ENCODE measurements around the gene ZNF791. TPM values are rescaled to one million over a fixed set of nuclear protein-coding genes. Genes with fewer than 3 reads are reported as not detected.

The ZNF791 gene
- polyA plus RNA-seq, 1 donor from 2014 or later, result 10.2 TPM

DNA sequence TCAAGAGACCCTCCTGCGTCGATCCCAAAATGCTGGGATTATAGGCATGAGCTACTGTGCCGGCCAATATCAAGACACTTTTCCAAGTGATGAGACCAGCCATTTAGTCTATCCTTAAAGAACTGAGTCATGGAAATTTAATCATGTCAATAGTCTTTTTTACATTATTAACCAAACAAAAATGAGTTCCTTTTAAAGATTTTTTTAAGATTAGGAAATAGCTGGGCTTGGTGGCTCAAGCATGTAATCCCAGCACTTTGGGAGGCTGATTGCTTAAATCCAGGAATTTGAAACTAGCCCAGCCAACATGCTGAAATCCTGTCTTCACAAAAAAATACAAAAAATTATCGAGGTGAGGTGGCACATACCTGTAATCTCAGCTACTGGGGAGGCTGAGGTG, 42.8 kb upstream of the ZNF791 start:
- Histone ChIP-seq H3K36me3 (ENCODE audit: insufficient read depth, low read length) (no peaks in the 10 kb centered on the region), H3K27ac (ENCODE audit: low read length) (no peak overlapping the region), H3K9ac (ENCODE audit: low read length) (no peak overlapping the region), H3K9me2 (ENCODE audit: insufficient read depth, low read length) (no peaks in the 10 kb centered on the region), H2AFZ (ENCODE audit: low read depth, low read length) (no peak overlapping the region), H3K4me3 (ENCODE audit: low read length) (no peak overlapping the region), H4K20me1 (ENCODE audit: insufficient read depth) (no peaks in the 10 kb centered on the region), H3F3A (ENCODE audit: insufficient read depth, low read length, poor library complexity, severe bottlenecking) (no peaks in the 10 kb centered on the region), H3K79me2 (replicated peaks; ENCODE audit: insufficient read depth, low read length) (no peaks in the 10 kb centered on the region), H3K9me3 (ENCODE audit: low read length) (no peaks in the 10 kb centered on the region), H3K27me3 (ENCODE audit: insufficient read depth, low read depth, low read length) (no peaks in the 10 kb centered on the region), H3K4me2 (ENCODE audit: low read length) (no peak overlapping the region)
- TF ChIP-seq CTCF (IDR thresholded peaks at IDR 0.05; ENCODE audit: poor library complexity, severe bottlenecking) (no peak), EP300 (conservative IDR thresholded peaks at IDR 0.05; ENCODE audit: poor library complexity, severe bottlenecking) (no peak), MXI1 (conservative IDR thresholded peaks at IDR 0.05; ENCODE audit: poor library complexity, severe bottlenecking) (no peak), EZH2 (IDR thresholded peaks at IDR 0.05; ENCODE audit: borderline replicate concordance, insufficient read depth, low read length, poor library complexity, severe bottlenecking) (no peak), RAD21 (conservative IDR thresholded peaks at IDR 0.05) (no peak), SMC3 (conservative IDR thresholded peaks at IDR 0.05; ENCODE audit: poor library complexity) (no peak), POLR2AphosphoS5 (IDR thresholded peaks at IDR 0.05) (no peak)

GRCh38 chr19:12574036-12574435, 36.7 kb upstream of the ZNF791 start:
- H3K9ac ChIP-seq (ENCODE audit: low read length), result no peak overlapping the region
- no peaks in the 10 kb centered on the region for H3K9me2 ChIP-seq (ENCODE audit: insufficient read depth, low read length)
- no peaks in the 10 kb centered on the region for H3F3A ChIP-seq (ENCODE audit: insufficient read depth, low read length, poor library complexity, severe bottlenecking)
- TF ChIP-seq SMC3 (conservative IDR thresholded peaks at IDR 0.05; ENCODE audit: poor library complexity) (no peak), REST (IDR thresholded peaks at IDR 0.05; ENCODE audit: borderline replicate concordance) (no peak), RAD21 (conservative IDR thresholded peaks at IDR 0.05) (no peak), CTCF (IDR thresholded peaks at IDR 0.05; ENCODE audit: poor library complexity, severe bottlenecking) (no peak), EZH2 (IDR thresholded peaks at IDR 0.05; ENCODE audit: borderline replicate concordance, insufficient read depth, low read length, poor library complexity, severe bottlenecking) (no peak), POLR2AphosphoS5 (IDR thresholded peaks at IDR 0.05) (no peak), TAF1 (IDR thresholded peaks at IDR 0.05; ENCODE audit: low read depth) (no peak), EP300 (conservative IDR thresholded peaks at IDR 0.05; ENCODE audit: poor library complexity, severe bottlenecking) (no peak), MXI1 (conservative IDR thresholded peaks at IDR 0.05; ENCODE audit: poor library complexity, severe bottlenecking) (no peak)
- peaks cover 10% of the 10 kb centered on the region for H3K36me3 ChIP-seq (ENCODE audit: insufficient read depth, low read length)
- no peak overlapping the region for H3K4me3 ChIP-seq (ENCODE audit: low read length)
- H3K27ac ChIP-seq (ENCODE audit: low read length), result no peak overlapping the region
- H3K4me2 ChIP-seq (ENCODE audit: low read length), result no peak overlapping the region
- no peaks in the 10 kb centered on the region for H4K20me1 ChIP-seq (ENCODE audit: insufficient read depth)
- no peaks in the 10 kb centered on the region for H3K9me3 ChIP-seq (ENCODE audit: low read length)
- no peaks in the 10 kb centered on the region for H3K27me3 ChIP-seq (ENCODE audit: insufficient read depth, low read depth, low read length)
- no peaks in the 10 kb centered on the region for H3K79me2 ChIP-seq (replicated peaks; ENCODE audit: insufficient read depth, low read length)
- H2AFZ ChIP-seq (ENCODE audit: low read depth, low read length), result no peak overlapping the region

Data from neural cell (in vitro differentiated cells).